Calu3 (cell line): Measurements from ENCODE around the gene CCT2. TPM values are rescaled to one million over a fixed set of nuclear protein-coding genes. Genes with fewer than 3 reads are reported as not detected.

Experiments used
- BruUV-seq: library from RNA; stranded (reverse); fragments of 400-500 nt; replicated peaks from 2 replicates; lab custom pipeline; 2021; lab: Mats Ljungman, UMichigan
- CTCF ChIA-PET: fragments of 300-600 bp; sonication (Branson Sonifier 250); formaldehyde crosslinking; loops from one replicate; lab custom pipeline; 2022; ENCODE audit warnings: antibody characterized with exemption; lab: Charles Lee
- DNase-seq: peaks from one replicate; pipeline ENCODE4 v3.0.0; 2022
- H3K27ac Mint-ChIP-seq: one replicate; pipeline ENCODE4 v1.8.0; 2022; ENCODE audit warnings: mixed read lengths; ENCODE audit not compliant: unreplicated experiment
- H3K27me3 Mint-ChIP-seq: one replicate; pipeline ENCODE4 v1.8.0; 2022; ENCODE audit warnings: mixed read lengths; ENCODE audit not compliant: unreplicated experiment
- H3K36me3 Mint-ChIP-seq: one replicate; pipeline ENCODE4 v1.8.0; 2022; ENCODE audit warnings: mild to moderate bottlenecking, moderate library complexity, mixed read lengths; ENCODE audit not compliant: insufficient read depth, unreplicated experiment
- H3K4me1 Mint-ChIP-seq: one replicate; pipeline ENCODE4 v1.8.0; 2022; ENCODE audit warnings: mild to moderate bottlenecking, low read depth, mixed read lengths; ENCODE audit not compliant: unreplicated experiment
- H3K4me3 Mint-ChIP-seq: one replicate; pipeline ENCODE4 v1.8.0; 2022; ENCODE audit warnings: mild to moderate bottlenecking, low read depth, moderate library complexity, mixed read lengths; ENCODE audit not compliant: unreplicated experiment
- H3K9me3 Mint-ChIP-seq: one replicate; pipeline ENCODE4 v1.8.0; 2022; ENCODE audit warnings: low read depth, mixed read lengths; ENCODE audit not compliant: unreplicated experiment
- CTCF ChIP-seq: fragments of 200-600 bp; IDR thresholded peaks from one replicate; pipeline ENCODE4 v1.8.0; 2022; ENCODE audit warnings: antibody characterized with exemption; ENCODE audit not compliant: unreplicated experiment
- intact Hi-C: fragments of 100-400 bp; cut with micrococcal nuclease; formaldehyde crosslinking; loops from one replicate; pipeline ENCODE4 v1.10.0; 2022; ENCODE audit not compliant: unreplicated experiment
- total RNA-seq: library from RNA; stranded (reverse); gene quantifications from 2 replicates; pipeline ENCODE4 v1.2.3, GENCODE V29; 2022

Gene CCT2
- total RNA-seq, 1 experiment from 2014 or later: 410 TPM

GRCh38 chr12:69621551-69621950 is 36.3 kb downstream of the CCT2 start:
- Mint-ChIP-seq H3K27me3 (peaks cover 85% of the 10 kb centered on the region), H3K27ac (no peak overlapping the region), H3K36me3 (no peaks in the 10 kb centered on the region), H3K4me1 (no peaks in the 10 kb centered on the region), H3K4me3 (no peak overlapping the region), H3K9me3 (no peaks in the 10 kb centered on the region)
- DNase-seq: no peak
- intact Hi-C loops: no loop called here
- CTCF ChIA-PET: interaction anchor here (0.5 kb wide), 1 partner anchor 892 kb away, joined by 3 read pairs; no protein-coding TSS in a partner anchor
- TF ChIP-seq CTCF: no peak
- BruUV-seq: no TSS peak

DNA sequence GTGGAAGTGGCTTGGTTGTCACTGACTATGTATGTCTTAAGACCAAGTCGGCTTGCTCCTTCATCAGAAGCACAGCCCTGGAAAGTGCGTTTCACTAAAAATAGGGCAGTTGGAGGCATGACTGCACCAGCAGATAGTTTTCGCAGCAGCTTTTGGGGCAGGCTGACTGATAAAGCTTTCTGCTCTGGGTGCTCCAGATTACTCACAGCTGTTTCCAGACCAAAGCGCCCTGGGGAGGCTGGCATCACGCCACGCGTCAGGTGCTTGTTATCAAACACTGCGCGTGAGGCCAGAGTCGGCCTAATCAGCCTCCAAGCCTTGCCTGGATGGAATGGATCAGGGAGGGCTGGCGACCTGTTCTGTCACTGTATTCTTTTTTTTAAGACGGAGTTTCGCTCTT is 38.7 kb downstream of the CCT2 start:
- H3K27ac Mint-ChIP-seq: no peak overlapping the region
- intact Hi-C loops: no loop called here
- H3K4me3 Mint-ChIP-seq: no peak overlapping the region
- peaks cover 61% of the 10 kb centered on the region for H3K27me3 Mint-ChIP-seq
- H3K9me3 Mint-ChIP-seq: no peaks in the 10 kb centered on the region
- no peaks in the 10 kb centered on the region for H3K4me1 Mint-ChIP-seq
- no TSS peak for BruUV-seq
- TF ChIP-seq CTCF: no peak
- CTCF ChIA-PET: no interaction called here
- DNase-seq: no peak
- H3K36me3 Mint-ChIP-seq: no peaks in the 10 kb centered on the region

DNA sequence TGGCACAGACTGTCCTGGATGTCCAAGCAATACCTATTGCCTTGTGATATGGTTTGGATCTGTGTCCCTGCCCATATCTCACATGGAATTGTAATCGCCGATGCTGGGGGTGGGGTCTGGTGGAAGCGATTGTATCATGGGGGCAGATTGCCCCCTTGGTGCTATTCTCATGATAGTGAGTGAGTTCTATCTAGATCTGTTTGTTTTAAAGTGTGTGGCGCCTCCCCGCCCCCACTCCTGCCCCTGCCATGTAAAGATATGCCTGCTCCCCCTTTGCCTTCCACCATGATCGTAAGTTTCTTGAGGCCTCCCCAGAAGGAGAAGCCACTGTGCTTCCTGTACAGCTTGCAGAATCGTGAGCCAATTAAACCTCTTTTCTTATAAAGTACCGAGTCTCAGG is 42.2 kb downstream of the CCT2 start:
- no TSS peak for BruUV-seq
- Mint-ChIP-seq H3K27ac (no peak overlapping the region), H3K36me3 (no peaks in the 10 kb centered on the region), H3K4me3 (no peak overlapping the region), H3K9me3 (no peaks in the 10 kb centered on the region), H3K27me3 (peaks cover 41% of the 10 kb centered on the region), H3K4me1 (no peaks in the 10 kb centered on the region)
- TF ChIP-seq CTCF: no peak
- CTCF ChIA-PET: no interaction called here
- no peak for DNase-seq
- intact Hi-C loops: no loop called here

GRCh38 chr12:69630191-69630590 is 44.9 kb downstream of the CCT2 start:
- CTCF ChIA-PET: no interaction called here
- DNase-seq: no peak
- Mint-ChIP-seq H3K27me3 (peaks cover 14% of the 10 kb centered on the region), H3K27ac (no peak overlapping the region), H3K9me3 (no peaks in the 10 kb centered on the region), H3K4me1 (no peaks in the 10 kb centered on the region), H3K4me3 (no peak overlapping the region), H3K36me3 (no peaks in the 10 kb centered on the region)
- intact Hi-C loops: no loop called here
- TF ChIP-seq CTCF: no peak
- BruUV-seq: no TSS peak

GRCh38 chr12:69633061-69633460 is 47.8 kb downstream of the CCT2 start:
- no peak for DNase-seq

More at GRCh38 chr12:69633061-69633460, 47.8 kb downstream of the CCT2 start:
- no peaks in the 10 kb centered on the region for H3K36me3 Mint-ChIP-seq
- H3K9me3 Mint-ChIP-seq: no peaks in the 10 kb centered on the region
- BruUV-seq: no TSS peak
- no peak overlapping the region for H3K4me3 Mint-ChIP-seq
- intact Hi-C loops: no loop called here
- CTCF ChIA-PET: no interaction called here
- no peak for TF ChIP-seq CTCF
- H3K4me1 Mint-ChIP-seq: no peaks in the 10 kb centered on the region
- H3K27ac Mint-ChIP-seq: no peak overlapping the region
- peaks cover 8% of the 10 kb centered on the region for H3K27me3 Mint-ChIP-seq
